H1 (cell line): ENCODE data around the gene C19orf53.

Experiments
- ASH2L ChIP-seq: fragments of 200-600, 300-600 bp; sonication (generic); IDR thresholded peaks from one replicate; pipeline ENCODE4 v1.7.1; 2017; ENCODE audit warnings: low read length
- ATF2 ChIP-seq: IDR thresholded peaks from 2 replicates; pipeline ENCODE4 v1.6.1; 2012; ENCODE audit warnings: low read length, inconsistent platforms
- BCL11A ChIP-seq, 2 experiments: IDR thresholded peaks; one replicate each; pipeline ENCODE4 v1.6.1; 2011; ENCODE audit warnings: low read depth in 2 of 2, low read length in 2 of 2, mild to moderate bottlenecking in 2 of 2
- EZH2 ChIP-seq: fragments of 200-600 bp; sonication (generic); IDR thresholded peaks from 2 replicates; pipeline ENCODE4 v1.7.1; 2012; ENCODE audit warnings: low read depth, mild to moderate bottlenecking, moderate library complexity, low read length, inconsistent platforms; ENCODE audit not compliant: severe bottlenecking
- HDAC6 ChIP-seq: IDR thresholded peaks from one replicate; pipeline ENCODE4 v1.7.1; 2012; ENCODE audit warnings: low read depth, mild to moderate bottlenecking, inconsistent platforms, low read length, moderate library complexity
- JUN ChIP-seq: IDR thresholded peaks from 2 replicates; pipeline ENCODE4 v1.6.1; 2011; ENCODE audit warnings: low read depth, mild to moderate bottlenecking, improper control_type of control experiment, low read length
- JUND ChIP-seq: IDR thresholded peaks from 2 replicates; pipeline ENCODE4 v1.6.1; 2011; ENCODE audit warnings: mild to moderate bottlenecking, improper control_type of control experiment, low read length
- MAX ChIP-seq: IDR thresholded peaks from 2 replicates; pipeline ENCODE4 v1.6.1; 2012; ENCODE audit warnings: inconsistent platforms
- POLR2A ChIP-seq, 2 experiments: IDR thresholded peaks; 1 replicate in 1 of 2; 2 replicates in 1 of 2; pipeline ENCODE4 v1.6.1; 2011; ENCODE audit warnings: low read depth in 2 of 2, low read length in 2 of 2, mild to moderate bottlenecking in 2 of 2; ENCODE audit errors: control extremely low read depth in 1 of 2
- SAP30 ChIP-seq: fragments of 300-600 bp; sonication (generic); IDR thresholded peaks from 2 replicates; pipeline ENCODE4 v1.7.1; 2012; ENCODE audit warnings: low read length, moderate library complexity, mild to moderate bottlenecking, inconsistent platforms; ENCODE audit not compliant: insufficient read depth, insufficient replicate concordance
- TF ChIP-seq, protein P1 (sequence below), 3 experiments: IDR thresholded peaks; 1 replicate in 2 of 3; 2 replicates in 1 of 3; pipeline versions ENCODE4 v1.5.1 to v1.6.1; 2011; ENCODE audit warnings: low read length in 3 of 3, mild to moderate bottlenecking in 3 of 3, inconsistent platforms in 2 of 3, low read depth in 1 of 3, moderate library complexity in 1 of 3; ENCODE audit not compliant: insufficient read depth in 1 of 3; ENCODE audit errors: control extremely low read depth in 1 of 3

- TF ChIP-seq BCL11A (IDR thresholded peaks at IDR 0.05; ENCODE audit: low read depth in 2 of 2, low read length in 2 of 2) = no peak
- no peak for TF ChIP-seq MAX
- TF ChIP-seq HDAC6 = no peak
- no peak for TF ChIP-seq JUN
- TF ChIP-seq JUND = no peak
- TF ChIP-seq, protein P1, sequence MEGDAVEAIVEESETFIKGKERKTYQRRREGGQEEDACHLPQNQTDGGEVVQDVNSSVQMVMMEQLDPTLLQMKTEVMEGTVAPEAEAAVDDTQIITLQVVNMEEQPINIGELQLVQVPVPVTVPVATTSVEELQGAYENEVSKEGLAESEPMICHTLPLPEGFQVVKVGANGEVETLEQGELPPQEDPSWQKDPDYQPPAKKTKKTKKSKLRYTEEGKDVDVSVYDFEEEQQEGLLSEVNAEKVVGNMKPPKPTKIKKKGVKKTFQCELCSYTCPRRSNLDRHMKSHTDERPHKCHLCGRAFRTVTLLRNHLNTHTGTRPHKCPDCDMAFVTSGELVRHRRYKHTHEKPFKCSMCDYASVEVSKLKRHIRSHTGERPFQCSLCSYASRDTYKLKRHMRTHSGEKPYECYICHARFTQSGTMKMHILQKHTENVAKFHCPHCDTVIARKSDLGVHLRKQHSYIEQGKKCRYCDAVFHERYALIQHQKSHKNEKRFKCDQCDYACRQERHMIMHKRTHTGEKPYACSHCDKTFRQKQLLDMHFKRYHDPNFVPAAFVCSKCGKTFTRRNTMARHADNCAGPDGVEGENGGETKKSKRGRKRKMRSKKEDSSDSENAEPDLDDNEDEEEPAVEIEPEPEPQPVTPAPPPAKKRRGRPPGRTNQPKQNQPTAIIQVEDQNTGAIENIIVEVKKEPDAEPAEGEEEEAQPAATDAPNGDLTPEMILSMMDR (IDR thresholded peaks at IDR 0.05; ENCODE audit: control extremely low read depth in 1 of 3, insufficient read depth in 1 of 3, low read depth in 1 of 3, low read length in 3 of 3) = no peak
- TF ChIP-seq ASH2L = no peak
- TF ChIP-seq EZH2 = no peak
- no peak for TF ChIP-seq ATF2
- no peak for TF ChIP-seq POLR2A (IDR thresholded peaks at IDR 0.05; ENCODE audit: control extremely low read depth in 1 of 2, low read depth in 2 of 2, low read length in 2 of 2)
- no peak for TF ChIP-seq SAP30
Observed at GRCh38 chr19:13741893-13742292, 32.4 kb upstream of the C19orf53 start.
